HG03521 (cell line): Measurements from ENCODE around the gene KRT40.

ENCODE experiments used
- ATAC-seq: cut with Tn5 transposase; IDR thresholded peaks from one replicate; pipeline ENCODE4 v1.9.1; 2021; ENCODE audit warnings: mild to moderate bottlenecking, moderate library complexity; ENCODE audit not compliant: unreplicated experiment

Gene KRT40

DNA sequence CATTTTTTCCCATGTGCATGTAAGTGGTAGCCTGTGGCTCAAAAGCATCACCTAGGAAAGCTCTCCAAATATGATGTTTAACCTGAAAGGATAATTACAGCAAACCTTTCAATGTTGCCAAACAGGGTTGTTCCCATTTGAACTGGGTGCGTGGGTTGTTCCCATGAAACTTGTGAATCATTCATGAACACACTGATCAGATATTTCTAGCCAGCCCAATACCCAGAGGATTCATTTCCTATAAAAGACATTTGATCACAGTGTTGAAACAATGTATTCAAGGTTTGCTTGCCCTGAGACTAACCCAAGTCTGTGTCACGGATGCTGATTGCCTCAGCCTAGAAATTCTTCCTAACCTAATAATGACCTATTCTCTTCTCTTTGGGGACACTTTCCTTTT, 30.2 kb downstream of the KRT40 start:
- ATAC-seq: no peak

DNA sequence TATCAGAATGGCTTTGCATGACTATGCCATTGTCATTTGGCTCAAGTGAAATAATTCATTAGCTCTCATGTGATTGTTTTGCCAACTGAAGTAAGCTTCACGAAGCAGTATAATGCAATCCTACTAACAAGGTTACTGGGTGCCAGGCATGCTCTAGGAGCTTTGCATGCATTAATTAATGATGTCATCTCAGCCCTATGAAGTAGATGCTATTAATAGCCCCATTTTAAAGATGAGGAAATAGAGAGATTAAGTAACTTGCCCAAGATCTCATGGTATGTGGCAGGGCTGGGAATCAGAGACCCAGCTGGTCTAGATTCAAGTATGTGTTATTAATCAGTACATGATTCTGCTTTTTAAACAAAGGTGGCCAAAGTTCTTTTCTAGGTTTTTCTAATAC, 31.5 kb downstream of the KRT40 start:
- no peak for ATAC-seq

DNA sequence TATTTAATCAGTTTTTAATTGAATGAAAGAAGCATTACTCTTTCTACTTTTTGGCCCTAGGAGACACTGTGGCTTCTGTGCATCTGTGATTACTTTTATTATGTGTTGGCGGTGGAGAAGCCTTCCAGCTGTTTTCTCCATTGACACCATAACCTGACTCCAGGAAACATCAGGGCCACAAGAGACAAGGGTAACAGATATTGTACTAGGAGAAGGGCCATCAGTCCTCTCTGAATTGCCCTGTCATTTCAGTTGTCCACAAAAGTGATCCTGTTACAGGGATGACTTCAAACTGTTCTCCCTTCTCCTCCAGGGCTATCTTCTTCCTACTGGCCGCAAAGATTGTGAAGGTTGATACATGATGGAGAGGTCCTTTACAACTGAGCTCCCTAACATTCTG, 32.0 kb downstream of the KRT40 start:
- ATAC-seq: no peak

DNA sequence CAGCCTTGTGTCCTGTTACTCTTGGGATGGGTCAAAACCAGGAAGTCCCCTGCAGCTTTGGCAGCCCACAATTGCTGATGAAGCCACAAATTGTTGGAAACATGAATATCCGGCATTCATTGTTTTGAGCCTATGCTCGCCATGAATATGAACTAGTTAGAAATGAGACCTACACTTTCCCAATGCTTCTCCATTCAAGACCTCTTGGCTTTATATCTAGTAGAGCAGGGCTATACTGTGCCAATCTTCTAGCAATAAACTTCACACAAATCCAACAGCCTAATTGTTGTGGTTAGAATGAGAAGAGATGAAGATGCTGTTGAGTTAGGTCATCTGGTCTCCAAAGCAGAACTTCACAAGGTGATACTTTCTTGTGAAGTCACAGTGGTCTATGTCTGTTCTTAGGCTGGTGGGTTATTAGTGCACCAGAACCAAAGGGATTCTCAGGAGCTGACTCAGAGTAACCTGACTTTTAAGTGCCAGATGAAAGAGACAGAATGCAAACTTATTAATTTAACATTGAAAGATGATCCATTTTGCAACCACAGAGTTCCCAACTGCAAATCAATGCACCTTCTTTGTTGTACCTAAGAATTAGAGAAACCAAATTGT, 33.0 kb downstream of the KRT40 start:
- ATAC-seq: no peak

DNA sequence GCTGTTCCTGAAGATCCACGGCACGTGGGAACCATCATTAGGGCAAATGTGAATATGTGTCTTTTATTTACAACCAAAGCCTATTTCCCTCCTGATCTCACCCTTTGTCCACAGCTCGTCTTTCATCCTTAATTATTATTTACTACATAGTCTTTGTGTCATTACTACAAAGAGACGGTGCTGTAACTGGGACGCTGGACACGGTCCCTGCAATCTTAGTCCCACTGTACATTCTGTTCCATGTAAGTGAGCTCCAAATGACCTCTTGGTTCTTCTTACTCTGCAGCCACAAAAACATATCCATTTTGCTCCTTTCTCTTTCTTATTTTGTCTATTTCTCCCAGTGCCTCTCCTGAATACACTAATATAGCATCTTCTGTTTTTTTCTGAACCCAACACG, 34.0 kb downstream of the KRT40 start:
- ATAC-seq: no peak

DNA sequence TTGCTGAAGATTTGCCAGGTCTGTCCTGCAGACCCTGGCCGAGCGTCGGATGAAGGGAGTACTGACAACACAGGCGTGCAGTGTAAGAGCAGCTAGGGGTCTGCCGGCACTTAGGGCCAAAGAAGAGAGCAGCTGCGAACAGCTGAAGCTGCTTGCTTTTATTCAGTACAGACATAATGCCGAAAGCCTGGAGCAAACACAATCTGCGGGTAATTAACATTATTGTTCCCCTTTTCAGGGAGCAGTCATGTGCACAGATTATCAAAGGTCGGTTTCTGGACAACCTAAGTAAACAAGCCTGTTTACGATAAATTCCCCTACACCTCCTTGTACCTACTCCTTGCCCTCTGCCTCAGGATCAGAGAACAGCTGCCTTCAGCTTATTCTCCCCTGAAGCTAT, 34.7 kb downstream of the KRT40 start:
- ATAC-seq: no peak

DNA sequence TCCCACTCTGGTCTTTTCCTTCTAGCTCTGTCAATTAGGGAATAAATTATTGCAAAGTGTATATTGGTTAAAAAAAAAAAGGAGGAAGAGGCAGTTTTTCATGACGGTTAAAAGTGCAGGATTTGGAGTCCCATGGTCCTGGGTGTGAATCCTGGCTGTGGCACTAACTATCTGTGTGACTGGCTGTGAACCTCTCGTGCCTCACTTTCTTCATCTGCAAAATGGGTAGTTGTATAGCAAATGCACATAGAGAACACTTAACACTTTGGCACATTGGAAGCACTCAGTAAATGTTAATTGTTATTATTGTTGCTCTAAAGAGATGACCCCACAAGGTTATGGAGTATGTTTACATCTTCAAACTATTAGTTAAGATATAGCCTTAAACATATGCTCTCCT, 36.2 kb downstream of the KRT40 start:
- no peak for ATAC-seq

DNA sequence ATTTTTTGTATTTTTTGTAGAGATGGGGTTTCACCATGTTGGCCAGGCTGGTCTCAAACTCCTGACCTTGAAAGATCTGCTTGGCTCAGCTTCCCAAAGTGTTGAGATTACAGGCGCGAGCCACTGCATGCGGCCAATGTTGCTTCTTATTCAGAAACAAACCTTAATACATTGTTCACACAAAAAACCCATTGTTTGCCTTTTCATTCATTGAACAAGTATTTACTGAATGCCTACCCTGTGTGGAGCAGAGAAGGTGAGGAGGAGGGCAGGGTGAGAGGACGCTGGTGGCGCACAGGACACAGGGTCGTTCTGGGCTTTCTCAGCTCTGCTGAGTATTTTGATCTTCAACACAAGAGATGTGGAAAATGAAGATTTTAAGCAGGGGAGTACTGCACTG, 38.7 kb downstream of the KRT40 start:
- no peak for ATAC-seq

DNA sequence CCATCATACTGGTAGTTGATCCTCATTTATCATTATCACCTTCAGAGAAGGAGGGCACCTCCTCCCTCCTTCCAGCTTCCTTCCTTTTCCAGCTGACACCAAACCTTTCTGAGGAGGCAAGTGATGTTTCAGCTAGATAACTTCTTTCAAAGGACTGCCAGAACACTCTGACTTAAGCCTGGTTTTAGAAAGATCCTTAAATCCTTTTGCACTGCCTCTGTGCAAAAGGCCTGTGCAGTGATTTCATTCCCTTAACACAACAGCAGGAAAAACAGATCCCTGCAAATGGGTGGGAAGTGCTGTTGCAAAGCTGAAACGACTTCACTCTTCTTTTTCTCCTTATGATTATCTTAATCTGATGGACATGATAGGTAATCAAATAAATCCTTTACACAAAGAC, 39.6 kb downstream of the KRT40 start:
- ATAC-seq: no peak

DNA sequence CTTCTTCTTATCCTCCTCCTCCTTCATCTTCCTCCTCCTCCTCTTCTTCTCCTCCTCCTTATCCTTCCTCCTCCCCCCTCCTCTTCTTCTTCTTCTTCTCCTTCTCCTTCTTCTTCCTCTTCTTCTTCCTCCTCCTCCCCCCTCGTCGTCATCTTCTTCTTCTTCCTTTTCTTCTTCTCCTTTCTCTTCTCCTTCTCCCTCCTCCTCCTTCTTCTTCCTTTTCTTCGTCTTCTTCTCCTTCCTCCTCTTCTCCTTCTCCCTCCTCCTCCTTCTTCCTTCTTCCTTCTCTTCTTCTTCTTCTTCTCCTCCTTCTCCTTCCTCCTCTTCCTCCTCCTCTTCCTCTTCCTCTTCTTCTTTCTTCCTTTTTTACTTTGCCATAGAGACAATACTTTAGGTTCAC, 41.6 kb downstream of the KRT40 start:
- ATAC-seq: no peak

DNA sequence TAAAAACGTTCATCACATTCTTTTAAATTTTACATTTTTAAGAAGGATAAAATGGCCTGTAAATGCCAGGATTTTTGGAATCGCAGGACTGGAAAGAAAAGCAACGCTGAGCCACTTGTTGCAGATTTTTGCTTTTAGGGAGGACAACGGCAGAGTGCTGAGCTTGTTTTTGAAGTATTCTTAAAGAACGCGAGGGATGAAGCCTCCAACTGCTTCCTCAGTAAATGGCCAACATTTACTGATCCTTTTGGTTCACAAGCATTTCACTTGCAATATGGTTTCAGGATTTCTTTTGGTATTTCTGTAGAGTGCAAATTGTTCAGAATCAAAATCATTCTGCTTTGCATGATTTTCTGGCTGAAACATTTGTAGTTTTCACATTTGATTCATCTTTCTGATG, 43.9 kb downstream of the KRT40 start:
- no peak for ATAC-seq

DNA sequence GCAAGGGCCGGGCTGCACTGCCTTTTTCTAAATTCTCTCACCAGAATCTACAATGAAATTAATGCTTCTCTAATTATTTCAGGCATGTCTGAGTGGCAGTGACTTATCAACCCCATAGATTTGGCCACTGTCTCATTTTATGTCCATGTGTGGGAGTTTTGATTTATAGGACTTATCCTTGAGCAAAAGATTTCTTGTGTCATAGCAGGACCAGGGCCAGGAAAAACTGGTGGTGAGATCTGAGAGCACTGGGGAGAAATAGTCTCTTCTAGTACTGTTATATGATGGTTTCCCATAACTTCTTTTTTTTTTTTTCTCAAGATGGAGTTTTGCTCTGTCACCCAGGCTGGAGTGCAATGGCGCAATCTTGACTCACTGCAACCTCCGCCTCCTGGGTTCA, 45.1 kb downstream of the KRT40 start:
- no peak for ATAC-seq

DNA sequence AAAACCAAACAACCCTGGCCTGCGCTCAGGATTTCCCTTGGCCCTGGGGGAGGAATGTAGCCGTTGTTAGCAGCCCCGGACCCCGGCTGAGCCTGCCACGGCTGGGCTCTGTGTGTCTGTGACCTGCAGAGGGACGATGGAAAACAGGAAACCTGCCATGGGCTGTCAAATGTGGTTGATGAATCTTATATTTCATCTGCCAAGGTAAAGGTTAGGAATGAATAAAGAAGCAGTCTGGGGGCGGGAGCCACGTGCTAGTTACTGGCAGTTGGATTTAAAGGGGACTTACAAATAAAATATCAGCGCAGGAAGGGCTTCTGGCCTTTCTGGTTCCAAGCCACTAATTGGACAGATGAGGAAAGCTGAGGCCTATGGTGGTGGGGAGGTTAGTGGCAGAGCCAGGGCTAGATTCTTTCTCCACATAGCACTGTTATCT, 46.7 kb downstream of the KRT40 start, which contains the start of gene KRT23:
Gene KRT23, minus strand, starts transcription at position 263 of the 436 bp plus-strand sequence. CDS start 1,043 bp downstream, outside the sequence.
- ATAC-seq: no peak

DNA sequence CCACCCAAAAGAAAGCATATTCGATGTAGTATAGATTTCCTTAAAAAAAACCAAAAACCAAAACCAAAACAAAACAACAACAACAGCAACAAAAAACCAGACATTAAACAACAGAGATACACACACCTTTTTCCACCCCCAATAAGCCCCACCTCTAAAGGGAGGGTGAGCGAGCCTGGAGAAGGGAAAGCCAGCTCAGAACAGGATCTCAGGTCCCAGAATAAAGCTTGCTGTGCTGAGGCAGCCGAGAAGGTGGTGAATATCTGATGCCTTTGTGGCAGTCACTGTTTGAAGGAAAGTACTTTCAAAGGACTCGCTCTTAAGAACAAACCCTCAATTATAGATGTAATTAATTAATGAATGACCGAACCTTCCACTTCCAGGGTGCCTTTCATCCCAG, 47.1 kb downstream of the KRT40 start:
- ATAC-seq: no peak

DNA sequence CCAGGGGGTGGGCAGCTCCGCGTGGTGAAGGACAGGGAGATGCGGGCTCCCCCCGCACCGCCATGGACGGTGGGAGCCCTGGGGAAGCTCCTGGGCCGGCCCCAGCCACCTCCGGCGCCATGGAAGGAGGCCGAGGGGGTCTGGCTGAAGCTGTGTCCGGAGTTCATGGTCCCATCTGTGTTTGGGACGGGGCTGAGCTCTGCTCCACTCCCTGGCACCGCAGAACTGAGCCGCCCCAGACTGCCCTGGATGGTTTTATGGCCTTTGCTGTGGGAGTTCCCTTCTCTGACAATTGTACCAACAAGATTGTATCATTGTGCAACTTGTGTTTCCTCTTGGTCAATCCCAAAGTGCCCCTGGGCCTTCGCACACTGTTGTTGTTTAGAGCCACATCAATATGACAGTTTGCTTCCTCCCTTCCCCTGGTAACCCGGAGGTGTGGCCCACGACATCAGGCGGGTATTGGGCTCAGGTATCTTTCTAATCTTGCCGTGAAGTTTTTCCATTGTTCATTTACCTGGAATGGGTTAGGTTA, 47.6 kb downstream of the KRT40 start:
- ATAC-seq: no peak

DNA sequence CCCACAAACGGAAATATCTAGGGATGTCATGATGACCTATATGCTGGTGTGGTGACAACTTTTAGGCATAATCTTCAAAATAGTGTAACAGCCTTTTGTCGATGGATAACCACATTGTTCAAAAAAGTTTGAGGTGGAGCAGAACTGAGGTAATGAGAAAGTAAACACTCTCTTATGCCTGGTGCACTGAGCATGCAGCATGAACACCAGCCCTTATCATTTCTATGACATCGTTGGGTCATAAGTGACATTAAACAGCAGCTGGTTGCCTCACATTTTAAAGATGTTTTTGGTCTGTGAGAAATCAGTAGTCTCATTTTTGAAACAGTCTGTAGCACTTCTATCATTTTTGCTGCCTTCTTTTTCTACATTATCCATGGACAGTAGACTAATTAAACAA, 48.5 kb downstream of the KRT40 start:
- ATAC-seq: no peak

DNA sequence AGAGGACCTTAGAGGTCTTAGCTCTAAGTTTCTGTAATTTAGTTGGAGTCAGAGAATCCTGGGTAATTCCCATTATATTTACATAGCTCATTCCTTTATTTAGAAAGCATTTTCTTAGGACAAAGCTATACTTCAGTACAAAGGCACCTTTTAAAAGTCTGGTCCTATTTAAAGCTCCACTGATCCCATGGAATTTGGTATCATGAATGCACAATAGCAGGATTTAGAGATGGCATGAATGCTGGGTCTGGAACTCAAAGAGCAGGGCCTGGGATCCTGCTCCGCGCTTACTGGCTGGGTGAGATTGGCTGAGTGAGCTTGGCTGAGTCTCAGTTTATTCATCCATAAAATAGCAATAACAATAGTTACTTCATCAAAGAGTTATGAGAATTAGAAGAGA, 51.5 kb downstream of the KRT40 start:
- no peak for ATAC-seq

DNA sequence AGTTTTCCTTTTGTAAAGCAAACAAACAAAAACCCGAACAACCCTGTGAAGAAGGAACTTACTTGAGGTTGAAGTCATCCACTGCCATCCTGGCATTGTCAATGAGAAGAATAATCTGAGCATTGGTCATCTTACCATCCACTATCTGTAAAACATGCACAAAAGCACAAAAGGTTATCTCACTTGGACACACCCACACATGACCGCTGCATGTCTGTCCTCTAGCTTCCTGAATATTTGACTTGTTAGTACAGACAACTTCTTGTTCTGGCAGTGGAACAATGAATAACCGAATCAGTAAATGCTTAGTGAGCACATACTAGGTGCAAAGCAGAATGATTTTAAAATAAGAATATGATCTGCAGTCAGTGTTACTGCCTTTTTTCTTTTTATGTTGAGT, 52.8 kb downstream of the KRT40 start:
- ATAC-seq: no peak
